GM12891 (cell line): Measurements from ENCODE around the gene RAB23.

Source experiments
- DNase-seq: peaks from one replicate; pipeline ENCODE4 v3.0.0; 2011; ENCODE audit warnings: low spot score; ENCODE audit not compliant: insufficient read length
- FAIRE-seq: peaks from 2 replicates; lab custom pipeline; 2011; peaks lifted over from hg19 to GRCh38; lab: Jason Lieb, UNC
- PAX5 ChIP-seq: IDR thresholded peaks from 2 replicates; pipeline ENCODE4 v1.6.1; 2011; ENCODE audit warnings: low read length, moderate library complexity, mild to moderate bottlenecking; ENCODE audit not compliant: insufficient read depth, severe bottlenecking
- POLR2A ChIP-seq: IDR thresholded peaks from 2 replicates; pipeline ENCODE4 v1.6.1; 2011; ENCODE audit warnings: low read depth, low read length, control low read depth
- POLR2AphosphoS5 ChIP-seq: IDR thresholded peaks from 2 replicates; pipeline ENCODE4 v1.6.1; 2011; ENCODE audit warnings: low read depth, low read length, control low read depth
- POU2F2 ChIP-seq: IDR thresholded peaks from 2 replicates; pipeline ENCODE4 v1.6.1; 2011; ENCODE audit warnings: low read depth, mild to moderate bottlenecking, control low read depth, low read length, moderate library complexity
- SPI1 ChIP-seq: IDR thresholded peaks from 2 replicates; pipeline ENCODE4 v1.6.1; 2011; ENCODE audit warnings: low read depth, low read length, control low read depth
- TAF1 ChIP-seq: IDR thresholded peaks from 2 replicates; pipeline ENCODE4 v1.6.1; 2011; ENCODE audit warnings: low read depth, low read length, control low read depth

Gene RAB23

GRCh38 chr6:57257911-57258541 is 35.9 kb upstream of the RAB23 start:
- TF ChIP-seq TAF1 (no peak), SPI1 (no peak), POLR2AphosphoS5 (no peak), POU2F2 (no peak), PAX5 (no peak), POLR2A (no peak)
- no peak for DNase-seq

GRCh38 chr6:57256541-57256940 is 34.4 kb upstream of the RAB23 start:
- DNase-seq = no peak
- no peak for FAIRE-seq
- TF ChIP-seq SPI1 = no peak
- no peak for TF ChIP-seq POLR2A
- TF ChIP-seq PAX5 = no peak
- no peak for TF ChIP-seq POU2F2
- no peak for TF ChIP-seq TAF1
- TF ChIP-seq POLR2AphosphoS5 = no peak

More at GRCh38 chr6:57257911-57258541, 35.9 kb upstream of the RAB23 start:
- no peak for FAIRE-seq

GRCh38 chr6:57255451-57256169 is 33.5 kb upstream of the RAB23 start:
- FAIRE-seq (no peak), DNase-seq (no peak)
- TF ChIP-seq POLR2AphosphoS5 = no peak
- TF ChIP-seq POU2F2 = no peak
- no peak for TF ChIP-seq PAX5
- TF ChIP-seq POLR2A = no peak
- TF ChIP-seq TAF1 = no peak
- no peak for TF ChIP-seq SPI1

- FAIRE-seq = no peak
- TF ChIP-seq POU2F2 (no peak), SPI1 (no peak), POLR2AphosphoS5 (no peak), TAF1 (no peak), PAX5 (no peak), POLR2A (no peak)
- DNase-seq = no peak
Measured at GRCh38 chr6:57254055-57254717, 32.1 kb upstream of the RAB23 start.

- DNase-seq (no peak), FAIRE-seq (no peak)
- no peak for TF ChIP-seq TAF1
- TF ChIP-seq POLR2A = no peak
- no peak for TF ChIP-seq POLR2AphosphoS5
- no peak for TF ChIP-seq POU2F2
- TF ChIP-seq SPI1 = no peak
- no peak for TF ChIP-seq PAX5
Measured at GRCh38 chr6:57252975-57253374, 30.9 kb upstream of the RAB23 start.

GRCh38 chr6:57252137-57252536 is 30.0 kb upstream of the RAB23 start:
- DNase-seq (no peak), FAIRE-seq (no peak)
- TF ChIP-seq POU2F2 = no peak
- no peak for TF ChIP-seq PAX5
- no peak for TF ChIP-seq TAF1
- no peak for TF ChIP-seq POLR2A
- no peak for TF ChIP-seq POLR2AphosphoS5
- TF ChIP-seq SPI1 = no peak

GRCh38 chr6:57250348-57250747 is 28.2 kb upstream of the RAB23 start:
- FAIRE-seq (no peak), DNase-seq (no peak)
- TF ChIP-seq TAF1 = no peak

- no peak for DNase-seq
- no peak for FAIRE-seq
Measured at GRCh38 chr6:57248311-57248895, 26.3 kb upstream of the RAB23 start.

GRCh38 chr6:57247603-57248002 is 25.5 kb upstream of the RAB23 start:
- FAIRE-seq = no peak
- TF ChIP-seq TAF1 (no peak), POU2F2 (no peak), POLR2A (no peak), SPI1 (no peak), PAX5 (no peak), POLR2AphosphoS5 (no peak)
- no peak for DNase-seq

More at GRCh38 chr6:57248311-57248895, 26.3 kb upstream of the RAB23 start:
- TF ChIP-seq POU2F2 (no peak), POLR2A (no peak), SPI1 (no peak), POLR2AphosphoS5 (no peak), PAX5 (no peak), TAF1 (no peak)
